DND-41 (cell line): ENCODE data around the gene GRID2.

Experiments
- CTCF ChIP-seq: IDR thresholded peaks from 2 replicates; pipeline ENCODE4 v1.5.1; 2012; ENCODE audit warnings: borderline replicate concordance, low read length, moderate library complexity, mild to moderate bottlenecking; ENCODE audit not compliant: poor library complexity, severe bottlenecking; ENCODE audit errors: extremely low read depth
- EZH2 ChIP-seq: IDR thresholded peaks from 3 replicates; pipeline ENCODE4 v1.6.1; 2012; ENCODE audit warnings: borderline replicate concordance, low read depth, mild to moderate bottlenecking, moderate library complexity, low read length, inconsistent platforms; ENCODE audit not compliant: severe bottlenecking

GRCh38 chr4:93373893-93374860 is 1070.4 kb downstream of the GRID2 start:
- no peak for TF ChIP-seq CTCF
- TF ChIP-seq EZH2 = no peak
